Body of pancreas (tissue), 4 donors: ENCODE data around the gene B3GALT5.

Experiments used
- POLR2A ChIP-seq, 3 donors: fragments of 450-650 bp; IDR thresholded peaks; one replicate each; pipeline ENCODE4 v1.6.1; 2016; ENCODE audit warnings: antibody characterized with exemption in 3 of 3, mild to moderate bottlenecking in 2 of 3
- TF ChIP-seq, protein P1 (sequence below), 7 experiments: fragments of 450-650 bp in 4 of 7; fragments of 200-600 bp in 3 of 7; sonication (generic) in 3 of 7; IDR thresholded peaks; one replicate each; pipeline ENCODE4 v1.5.1; 2016 to 2019; ENCODE audit warnings: antibody characterized with exemption in 7 of 7

- TF ChIP-seq, protein P1, sequence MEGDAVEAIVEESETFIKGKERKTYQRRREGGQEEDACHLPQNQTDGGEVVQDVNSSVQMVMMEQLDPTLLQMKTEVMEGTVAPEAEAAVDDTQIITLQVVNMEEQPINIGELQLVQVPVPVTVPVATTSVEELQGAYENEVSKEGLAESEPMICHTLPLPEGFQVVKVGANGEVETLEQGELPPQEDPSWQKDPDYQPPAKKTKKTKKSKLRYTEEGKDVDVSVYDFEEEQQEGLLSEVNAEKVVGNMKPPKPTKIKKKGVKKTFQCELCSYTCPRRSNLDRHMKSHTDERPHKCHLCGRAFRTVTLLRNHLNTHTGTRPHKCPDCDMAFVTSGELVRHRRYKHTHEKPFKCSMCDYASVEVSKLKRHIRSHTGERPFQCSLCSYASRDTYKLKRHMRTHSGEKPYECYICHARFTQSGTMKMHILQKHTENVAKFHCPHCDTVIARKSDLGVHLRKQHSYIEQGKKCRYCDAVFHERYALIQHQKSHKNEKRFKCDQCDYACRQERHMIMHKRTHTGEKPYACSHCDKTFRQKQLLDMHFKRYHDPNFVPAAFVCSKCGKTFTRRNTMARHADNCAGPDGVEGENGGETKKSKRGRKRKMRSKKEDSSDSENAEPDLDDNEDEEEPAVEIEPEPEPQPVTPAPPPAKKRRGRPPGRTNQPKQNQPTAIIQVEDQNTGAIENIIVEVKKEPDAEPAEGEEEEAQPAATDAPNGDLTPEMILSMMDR (IDR thresholded peaks at IDR 0.05): no peak
- TF ChIP-seq POLR2A (IDR thresholded peaks at IDR 0.05): no peak
Measured at GRCh38 chr21:39663066-39663465, 50.3 kb downstream of the B3GALT5 start.
